GM18508 (cell line): ENCODE data around the gene EFCAB8.

ENCODE experiments used
- ATAC-seq: cut with Tn5 transposase; IDR thresholded peaks from one replicate; pipeline ENCODE4 v1.9.1; 2021; ENCODE audit warnings: moderate number of reproducible peaks; ENCODE audit not compliant: insufficient read depth, unreplicated experiment

EFCAB8 gene

DNA sequence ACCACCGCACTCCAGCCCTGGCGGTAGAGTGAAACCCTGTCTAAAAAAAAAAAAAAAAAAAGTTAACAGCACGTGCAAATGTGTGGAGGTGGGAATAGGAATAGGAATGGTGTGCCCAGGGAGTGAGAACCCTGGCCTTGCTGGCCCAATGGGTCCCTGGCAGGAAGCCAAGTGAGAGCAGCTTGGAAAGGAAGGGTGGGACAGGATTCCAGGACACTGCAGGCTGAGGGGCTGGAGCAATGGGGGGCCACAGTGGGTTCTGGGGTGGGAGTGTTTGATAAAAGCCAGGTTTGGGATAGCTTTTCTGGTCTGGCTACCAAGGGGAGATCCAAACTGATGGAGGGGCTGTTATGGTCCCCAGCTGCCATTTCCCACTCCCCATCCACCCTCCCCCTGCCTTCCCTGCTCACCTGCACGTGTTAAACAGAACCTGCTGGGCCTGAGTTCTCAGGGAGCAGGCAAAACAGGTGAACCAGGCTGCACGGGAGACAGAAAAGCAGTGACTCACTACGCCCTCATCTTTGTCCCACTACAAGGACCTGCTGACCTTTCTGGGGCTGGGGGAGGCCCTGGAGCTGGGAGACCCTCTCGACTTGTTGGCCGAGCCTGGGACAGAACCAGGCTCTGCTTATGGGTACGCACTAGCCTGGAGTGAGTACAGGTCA, 142.2 kb downstream of the EFCAB8 start:
- no peak for ATAC-seq

DNA sequence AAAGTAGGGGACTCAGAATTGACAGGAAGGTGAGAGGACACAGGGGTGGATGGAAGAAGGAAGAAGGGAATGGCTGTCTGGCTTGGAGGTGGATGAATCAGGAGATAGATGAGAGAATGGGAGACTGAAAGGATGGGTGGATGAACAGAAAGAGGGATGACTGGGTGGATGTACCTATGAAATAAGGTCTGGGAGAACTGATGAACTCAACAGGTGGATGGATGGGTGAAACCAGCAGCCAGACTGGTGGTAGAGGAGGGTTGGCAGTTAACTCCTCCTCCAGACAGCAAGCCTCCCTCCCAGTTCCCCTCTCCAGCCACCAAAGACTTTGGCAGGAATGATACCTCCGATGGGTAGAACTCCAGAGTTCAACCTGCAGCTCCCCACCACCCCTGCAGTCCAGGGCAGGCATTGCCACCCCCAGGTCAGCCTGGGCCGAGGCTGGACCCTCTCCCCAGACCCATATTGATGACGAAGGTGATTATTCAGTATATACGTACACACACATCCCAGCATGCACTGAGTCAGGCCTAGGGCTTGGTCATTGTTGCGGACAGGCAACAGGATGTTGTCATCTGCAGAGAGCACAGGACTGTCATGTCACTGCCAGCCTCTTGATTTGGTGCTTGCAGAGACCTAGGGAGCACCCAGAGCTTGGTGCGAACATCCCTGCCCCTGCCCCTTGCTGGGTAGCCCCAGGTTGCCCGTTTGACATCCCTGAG, 143.5 kb downstream of the EFCAB8 start:
- ATAC-seq, result no peak

- no peak for ATAC-seq
These were observed 145.5 kb downstream of the EFCAB8 start, which contains the start of gene SUN5 for GRCh38 chr20:33004141-33004751. Gene SUN5, minus strand, starts transcription at chr20:33004433. Its CDS starts 93 bp downstream, at chr20:33004340.

- no peak for ATAC-seq
These were observed 146.4 kb downstream of the EFCAB8 start for GRCh38 chr20:33005132-33005566.

DNA sequence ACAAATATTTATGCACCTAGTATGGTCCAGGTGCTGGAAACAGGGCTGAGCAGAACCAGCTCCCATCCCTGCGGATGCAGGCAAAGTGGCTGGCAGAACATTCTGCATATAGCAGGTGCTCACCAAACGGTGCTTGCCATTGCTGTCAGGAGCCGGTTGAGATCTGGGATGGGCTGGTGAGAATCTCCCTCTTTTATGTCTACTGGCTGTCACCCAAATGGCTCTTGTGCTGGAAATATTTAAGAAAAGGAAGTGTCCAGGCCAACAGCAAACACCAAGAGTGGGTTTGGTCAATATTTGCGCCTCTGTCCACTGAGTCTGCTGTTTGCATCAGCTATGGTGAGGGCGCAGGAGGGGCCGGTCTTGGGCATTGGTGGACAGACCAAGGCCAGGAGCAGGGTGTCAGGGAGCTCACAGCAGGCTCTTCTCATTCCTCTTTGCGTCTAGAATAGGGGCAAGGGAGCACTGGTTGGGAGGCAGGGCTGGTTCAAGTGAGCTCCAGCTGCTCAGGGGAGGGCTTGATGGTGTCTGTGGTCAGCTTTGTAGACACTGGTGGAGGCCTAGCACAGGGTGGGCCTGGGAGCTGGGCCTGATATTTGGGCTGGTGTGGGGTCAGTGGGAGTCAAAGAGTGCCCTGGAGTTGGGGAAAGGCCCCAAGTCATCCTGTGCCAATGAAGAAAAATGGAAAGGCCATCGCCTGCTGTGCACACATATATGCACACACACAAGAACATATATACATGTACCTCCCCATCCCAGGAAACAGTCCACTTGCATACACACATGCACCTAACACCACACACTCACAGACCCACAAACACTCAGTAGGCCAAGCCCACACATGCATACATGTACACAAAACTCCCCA, 147.4 kb downstream of the EFCAB8 start:
- ATAC-seq, result no peak

DNA sequence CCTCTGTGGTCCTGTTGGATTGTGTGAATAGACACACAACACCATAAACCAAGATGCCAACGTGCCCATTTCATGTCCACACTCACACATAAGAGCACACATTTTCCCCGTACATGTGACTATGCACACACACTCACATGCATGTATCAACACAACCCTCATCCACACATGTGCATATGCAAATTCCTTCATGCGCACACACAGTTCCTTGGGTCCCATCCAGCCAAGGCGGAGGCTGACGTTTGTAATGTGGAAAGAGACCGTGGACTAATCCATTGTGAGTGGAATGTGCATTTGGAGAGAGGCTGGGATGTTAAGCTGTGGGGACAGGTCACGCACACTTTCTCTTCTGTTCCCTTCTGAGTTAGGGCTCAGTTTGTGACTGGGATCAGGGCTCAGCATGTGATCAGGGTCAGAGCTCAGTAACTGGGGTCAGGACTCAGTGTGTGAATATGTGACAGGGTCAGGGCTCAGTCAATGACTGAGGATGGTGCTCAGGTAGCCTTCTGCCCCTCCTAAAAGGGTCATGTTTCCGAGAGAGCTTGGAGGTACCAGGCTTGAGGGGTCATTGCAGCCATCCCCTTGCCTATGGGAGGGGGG, 148.2 kb downstream of the EFCAB8 start:
- no peak for ATAC-seq

- ATAC-seq, result no peak
These were observed 148.9 kb downstream of the EFCAB8 start, which contains the start of gene BPIFB2 for GRCh38 chr20:33007376-33008335. Gene BPIFB2, plus strand, starts transcription at chr20:33007704. Its CDS starts 871 bp downstream, at chr20:33008575.

- ATAC-seq, result no peak
These were observed 149.9 kb downstream of the EFCAB8 start for GRCh38 chr20:33008336-33009213.

- ATAC-seq, result no peak
These were observed 150.8 kb downstream of the EFCAB8 start for GRCh38 chr20:33009214-33010132.

- no peak for ATAC-seq
These were observed 151.4 kb downstream of the EFCAB8 start for GRCh38 chr20:33010133-33010504.

- no peak for ATAC-seq
These were observed 152.1 kb downstream of the EFCAB8 start for GRCh38 chr20:33010674-33011449.
